VCaP (cell line): ENCODE data around the gene MANSC4.
A peak's percentile ranks its signal among the peaks of the same experiment; 100 is the strongest.

Experiments used
- H3K27ac ChIP-seq: fragments of 450-650 bp; 2 replicates; pipeline ENCODE4 v1.5.1; 2017
- TF ChIP-seq, protein P1 (sequence below): fragments of 450-650 bp; conservative IDR thresholded peaks from 2 replicates; pipeline ENCODE4 v1.5.1; 2017; ENCODE audit warnings: mild to moderate bottlenecking, moderate library complexity

Gene MANSC4

DNA sequence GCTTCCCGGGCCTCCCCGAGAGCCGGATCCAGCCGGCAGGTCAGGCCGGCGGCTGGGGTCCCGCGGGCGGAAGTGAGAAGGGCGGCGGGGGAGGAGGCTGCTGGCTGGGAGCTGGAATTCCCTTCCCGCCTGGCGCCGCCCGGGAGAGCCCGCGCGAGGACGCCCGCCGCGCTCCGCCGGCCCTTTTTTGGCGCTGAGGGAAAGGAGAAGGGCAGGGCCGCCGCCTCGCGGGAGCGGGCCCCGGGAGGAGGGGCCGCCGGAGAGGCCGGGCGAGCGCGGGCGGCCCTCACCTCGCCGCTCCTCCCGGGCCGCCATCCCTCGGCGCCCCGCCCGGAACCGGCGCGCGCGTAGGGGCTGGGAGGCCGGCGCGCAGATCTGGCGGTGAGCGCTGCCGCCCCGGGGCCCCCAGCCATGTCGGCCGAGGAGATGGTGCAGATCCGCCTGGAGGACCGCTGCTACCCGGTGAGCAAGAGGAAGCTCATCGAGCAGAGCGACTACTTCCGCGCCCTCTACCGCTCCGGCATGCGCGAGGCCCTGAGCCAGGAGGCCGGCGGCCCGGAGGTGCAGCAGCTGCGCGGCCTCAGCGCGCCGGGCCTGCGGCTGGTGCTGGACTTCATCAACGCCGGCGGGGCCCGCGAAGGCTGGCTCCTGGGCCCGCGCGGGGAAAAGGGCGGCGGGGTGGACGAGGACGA, at the start of gene MANSC4, which contains the start of gene KLHL42:
TSS of gene MANSC4 (minus strand) at position 317 of the 692 bp plus-strand sequence. CDS start 8,960 bp downstream, outside the sequence.
TSS of gene KLHL42 (plus strand) at position 314 of the 692 bp plus-strand sequence. CDS start at position 412, 98 bp downstream.
- TF ChIP-seq, protein P1, sequence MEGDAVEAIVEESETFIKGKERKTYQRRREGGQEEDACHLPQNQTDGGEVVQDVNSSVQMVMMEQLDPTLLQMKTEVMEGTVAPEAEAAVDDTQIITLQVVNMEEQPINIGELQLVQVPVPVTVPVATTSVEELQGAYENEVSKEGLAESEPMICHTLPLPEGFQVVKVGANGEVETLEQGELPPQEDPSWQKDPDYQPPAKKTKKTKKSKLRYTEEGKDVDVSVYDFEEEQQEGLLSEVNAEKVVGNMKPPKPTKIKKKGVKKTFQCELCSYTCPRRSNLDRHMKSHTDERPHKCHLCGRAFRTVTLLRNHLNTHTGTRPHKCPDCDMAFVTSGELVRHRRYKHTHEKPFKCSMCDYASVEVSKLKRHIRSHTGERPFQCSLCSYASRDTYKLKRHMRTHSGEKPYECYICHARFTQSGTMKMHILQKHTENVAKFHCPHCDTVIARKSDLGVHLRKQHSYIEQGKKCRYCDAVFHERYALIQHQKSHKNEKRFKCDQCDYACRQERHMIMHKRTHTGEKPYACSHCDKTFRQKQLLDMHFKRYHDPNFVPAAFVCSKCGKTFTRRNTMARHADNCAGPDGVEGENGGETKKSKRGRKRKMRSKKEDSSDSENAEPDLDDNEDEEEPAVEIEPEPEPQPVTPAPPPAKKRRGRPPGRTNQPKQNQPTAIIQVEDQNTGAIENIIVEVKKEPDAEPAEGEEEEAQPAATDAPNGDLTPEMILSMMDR = peak; percentile 7; the same call in 1 of the 2 replicates
- peak within 1 kb of the TSS; percentile 97 for H3K27ac ChIP-seq

DNA sequence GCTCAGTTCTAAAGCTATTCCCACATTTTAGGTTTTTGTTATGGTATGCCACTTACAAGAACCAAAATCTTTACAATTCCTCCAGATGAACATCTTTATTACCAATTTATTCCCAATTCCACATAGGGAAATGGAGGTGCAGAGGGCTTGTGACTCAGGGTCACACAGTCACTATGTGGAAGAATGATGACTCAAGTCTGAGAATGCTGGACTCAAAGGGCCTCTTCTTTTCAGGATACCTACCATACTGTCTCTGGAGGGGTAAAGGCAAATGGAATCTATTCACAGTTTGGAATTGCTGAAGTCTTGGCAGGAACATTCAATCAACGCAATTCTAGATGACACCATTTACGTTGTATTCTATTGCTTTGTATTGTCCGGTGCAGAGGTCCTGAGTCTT, 48.2 kb upstream of the MANSC4 start:
- no peak overlapping the region for H3K27ac ChIP-seq
- TF ChIP-seq, protein P1 = no peak

DNA sequence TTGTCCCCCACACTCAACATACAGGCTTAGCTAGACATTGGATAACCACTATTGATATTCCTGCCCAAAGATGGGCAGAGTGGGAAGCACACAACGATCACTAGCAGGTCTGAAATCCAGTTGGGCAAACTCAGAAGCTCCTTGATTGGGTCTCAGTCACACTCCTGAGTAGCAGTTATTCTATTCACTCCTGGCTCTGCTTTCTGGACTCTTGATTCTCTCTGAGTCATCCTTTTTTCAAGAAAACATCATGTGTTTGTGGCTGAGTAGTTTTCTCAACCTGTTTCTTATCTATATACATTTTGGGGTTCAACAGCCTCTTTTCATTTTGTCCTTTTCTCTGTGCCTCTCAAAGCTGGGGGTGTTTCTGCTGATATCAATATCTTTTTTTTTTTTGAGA, 46.0 kb upstream of the MANSC4 start:
- no peak overlapping the region for H3K27ac ChIP-seq
- TF ChIP-seq, protein P1 = no peak

DNA sequence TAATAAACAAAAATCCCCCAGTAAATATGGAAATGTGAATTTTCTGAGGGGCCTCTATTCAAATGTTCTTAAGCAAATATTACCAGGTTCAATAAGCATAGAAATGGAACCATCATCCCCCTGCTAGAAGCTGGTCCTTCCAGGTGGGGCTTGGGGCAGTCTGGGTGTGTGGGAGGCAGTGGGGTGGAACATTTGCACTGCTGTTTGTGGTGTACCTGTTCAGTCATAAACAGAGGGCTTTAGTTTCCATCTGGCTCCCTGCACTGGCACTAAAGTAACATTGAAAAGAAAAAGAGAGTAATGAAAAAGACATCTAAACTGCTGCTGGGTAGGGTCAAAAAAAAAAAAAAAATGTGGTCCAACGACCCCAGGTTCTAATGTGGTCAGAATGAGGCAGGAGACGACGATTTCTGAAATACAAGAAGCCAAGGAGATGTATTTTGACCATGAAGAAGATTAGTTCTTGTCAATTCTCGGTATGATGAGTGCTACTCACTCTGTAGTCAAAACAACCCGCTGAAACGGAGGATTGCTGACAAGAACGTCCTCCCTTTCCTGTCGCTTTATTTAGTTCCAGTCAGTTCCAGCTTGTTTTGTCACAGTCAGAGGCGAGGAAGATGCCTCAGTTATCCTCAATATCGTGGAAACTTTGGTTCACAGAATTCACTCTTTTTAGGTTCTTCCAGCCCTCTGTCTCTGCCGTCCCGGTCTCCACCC, 44.2 kb upstream of the MANSC4 start:
- H3K27ac ChIP-seq = no peak overlapping the region

DNA sequence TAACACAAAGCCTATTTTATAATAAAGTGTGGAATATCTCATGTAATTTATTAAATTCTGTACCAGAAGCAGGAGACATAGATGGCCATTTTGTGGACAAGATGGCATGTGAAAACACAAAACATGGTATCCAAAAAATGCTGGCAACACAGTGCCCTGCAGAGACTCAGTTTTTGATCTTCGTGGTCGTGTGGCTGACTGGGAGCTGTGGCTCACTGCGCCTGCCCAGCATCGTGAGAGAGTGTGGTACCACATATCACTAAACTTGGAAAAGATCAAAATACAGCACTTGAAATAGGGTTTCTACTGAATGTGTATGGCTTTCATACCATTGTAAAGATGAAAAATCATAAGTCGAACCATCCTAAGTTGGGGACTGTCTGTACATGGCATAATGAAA, 43.0 kb upstream of the MANSC4 start:
- TF ChIP-seq, protein P1 = no peak
- H3K27ac ChIP-seq = no peak overlapping the region

More for the DNA sequence above, 44.2 kb upstream of the MANSC4 start:
- TF ChIP-seq, protein P1 = no peak

DNA sequence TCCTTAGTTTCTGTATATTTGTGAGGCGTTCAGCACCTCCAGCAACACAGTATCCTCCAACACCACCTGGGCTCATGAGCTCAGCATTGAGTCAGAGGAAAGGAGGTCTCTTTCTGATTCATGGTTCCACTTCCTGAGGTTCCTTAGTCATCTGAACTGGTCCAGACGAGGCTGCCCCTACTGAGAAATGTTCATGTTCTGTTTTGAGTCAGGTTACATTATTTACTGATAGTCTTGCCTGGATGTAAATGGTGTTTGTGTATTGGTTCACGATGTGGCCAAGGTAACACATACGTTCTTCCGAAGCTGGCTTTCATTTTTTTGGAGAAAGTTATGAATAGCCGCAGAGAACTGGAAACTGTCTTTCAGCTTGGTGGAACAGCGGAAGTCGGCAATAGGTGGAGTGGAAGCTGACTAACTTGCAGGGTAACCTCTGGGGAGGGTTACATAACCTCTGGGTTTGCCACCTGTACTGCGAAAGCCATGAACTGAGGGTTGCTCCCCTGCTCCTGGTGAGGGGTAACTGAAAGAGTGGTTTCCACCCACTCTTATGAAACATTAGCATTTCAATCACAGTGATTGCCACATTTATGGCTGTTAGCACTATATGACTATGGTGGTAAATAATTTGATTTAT, 42.2 kb upstream of the MANSC4 start:
- TF ChIP-seq, protein P1 = no peak
- H3K27ac ChIP-seq = no peak overlapping the region
